ENCODE data around the gene ADGRD2.

The ADGRD2 gene

GRCh38 chr9:124506433-124506832, 56.2 kb downstream of the ADGRD2 start:
- TF ChIP-seq TARDBP (IDR thresholded peaks at IDR 0.05): no peak
- TF ChIP-seq L3MBTL2 (conservative IDR thresholded peaks at IDR 0.05): no peak
- TF ChIP-seq PKNOX1 (IDR thresholded peaks at IDR 0.05): no peak
- no peak for TF ChIP-seq BHLHE40 (IDR thresholded peaks at IDR 0.05; ENCODE audit: borderline replicate concordance)
- TF ChIP-seq SP1 (IDR thresholded peaks at IDR 0.05): no peak
- no peak for TF ChIP-seq NFRKB (IDR thresholded peaks at IDR 0.05)
- TF ChIP-seq LEF1 (IDR thresholded peaks at IDR 0.05; ENCODE audit: borderline replicate concordance): no peak
- TF ChIP-seq ELF4 (IDR thresholded peaks at IDR 0.05): no peak
- TF ChIP-seq HDGF (IDR thresholded peaks at IDR 0.05; ENCODE audit: borderline replicate concordance): no peak
- TF ChIP-seq FOXA1 (IDR thresholded peaks at IDR 0.05): no peak
- no peak for TF ChIP-seq ZNF384 (IDR thresholded peaks at IDR 0.05)
- no peak for TF ChIP-seq SUZ12 (IDR thresholded peaks at IDR 0.05)
- TF ChIP-seq ARNT (IDR thresholded peaks at IDR 0.05): no peak
- no peak for TF ChIP-seq CTBP1 (IDR thresholded peaks at IDR 0.05; ENCODE audit: borderline replicate concordance)
- TF ChIP-seq FOXM1 (IDR thresholded peaks at IDR 0.05; ENCODE audit: borderline replicate concordance): no peak
- TF ChIP-seq FOXK2 (IDR thresholded peaks at IDR 0.05): no peak
- CTCF ChIA-PET: interaction anchor here (0.6 kb wide), 1 partner anchor 24 kb away, joined by 3 read pairs; no protein-coding TSS in a partner anchor
- no peak for DNase-seq (ENCODE audit: extremely low spot score)
- POLR2A ChIA-PET: no interaction called here

- ChIA-PET CTCF (no interaction called here), POLR2A (no interaction called here)
- TF ChIP-seq ZNF384 (IDR thresholded peaks at IDR 0.05) (no peak), BHLHE40 (IDR thresholded peaks at IDR 0.05; ENCODE audit: borderline replicate concordance) (no peak), SUZ12 (IDR thresholded peaks at IDR 0.05) (no peak)
- no peak for DNase-seq (ENCODE audit: extremely low spot score)
Measured at GRCh38 chr9:124506931-124507879, 57.0 kb downstream of the ADGRD2 start, which contains the start of gene NR5A1. TSS of gene NR5A1 (minus strand) at chr9:124507399. CDS start at chr9:124503395, 4,004 bp downstream.

GRCh38 chr9:124507880-124508423, 57.7 kb downstream of the ADGRD2 start:
- ChIA-PET CTCF (interaction anchor here (0.6 kb wide), 1 partner anchor 467 kb away, joined by 4 read pairs; no protein-coding TSS in a partner anchor), POLR2A (no interaction called here)
- no peak for TF ChIP-seq SP1 (IDR thresholded peaks at IDR 0.05)
- DNase-seq (ENCODE audit: extremely low spot score): no peak

- TF ChIP-seq NFRKB (IDR thresholded peaks at IDR 0.05): no peak
- no peak for TF ChIP-seq TARDBP (IDR thresholded peaks at IDR 0.05)
- TF ChIP-seq SUZ12 (IDR thresholded peaks at IDR 0.05): no peak
- no peak for TF ChIP-seq FOXA1 (IDR thresholded peaks at IDR 0.05)
- DNase-seq (ENCODE audit: extremely low spot score): no peak
- CTCF ChIA-PET: no interaction called here
- POLR2A ChIA-PET: no interaction called here
Measured at GRCh38 chr9:124510650-124511425, 60.6 kb downstream of the ADGRD2 start.

GRCh38 chr9:124511426-124511840, 61.2 kb downstream of the ADGRD2 start:
- no peak for TF ChIP-seq HDGF (IDR thresholded peaks at IDR 0.05; ENCODE audit: borderline replicate concordance)
- no peak for TF ChIP-seq LEF1 (IDR thresholded peaks at IDR 0.05; ENCODE audit: borderline replicate concordance)
- TF ChIP-seq L3MBTL2 (conservative IDR thresholded peaks at IDR 0.05): no peak
- no peak for TF ChIP-seq CTBP1 (IDR thresholded peaks at IDR 0.05; ENCODE audit: borderline replicate concordance)
- no peak for TF ChIP-seq TARDBP (IDR thresholded peaks at IDR 0.05)
- no peak for TF ChIP-seq ARNT (IDR thresholded peaks at IDR 0.05)
- no peak for TF ChIP-seq ZNF384 (IDR thresholded peaks at IDR 0.05)
- no peak for TF ChIP-seq PKNOX1 (IDR thresholded peaks at IDR 0.05)
- no peak for TF ChIP-seq SUZ12 (IDR thresholded peaks at IDR 0.05)
- TF ChIP-seq BHLHE40 (IDR thresholded peaks at IDR 0.05; ENCODE audit: borderline replicate concordance): no peak
- no peak for TF ChIP-seq FOXM1 (IDR thresholded peaks at IDR 0.05; ENCODE audit: borderline replicate concordance)
- TF ChIP-seq FOXK2 (IDR thresholded peaks at IDR 0.05): no peak
- no peak for TF ChIP-seq FOXA1 (IDR thresholded peaks at IDR 0.05)
- no peak for TF ChIP-seq ELF4 (IDR thresholded peaks at IDR 0.05)
- TF ChIP-seq SP1 (IDR thresholded peaks at IDR 0.05): no peak
- TF ChIP-seq NFRKB (IDR thresholded peaks at IDR 0.05): no peak
- POLR2A ChIA-PET: no interaction called here
- no peak for DNase-seq (ENCODE audit: extremely low spot score)
- CTCF ChIA-PET: no interaction called here

- no peak for DNase-seq (ENCODE audit: extremely low spot score)
- TF ChIP-seq PKNOX1 (IDR thresholded peaks at IDR 0.05) (no peak), ZNF384 (IDR thresholded peaks at IDR 0.05) (no peak), ARNT (IDR thresholded peaks at IDR 0.05) (no peak), SP1 (IDR thresholded peaks at IDR 0.05) (no peak), LEF1 (IDR thresholded peaks at IDR 0.05; ENCODE audit: borderline replicate concordance) (no peak), ELF4 (IDR thresholded peaks at IDR 0.05) (no peak), NFRKB (IDR thresholded peaks at IDR 0.05) (no peak), HDGF (IDR thresholded peaks at IDR 0.05; ENCODE audit: borderline replicate concordance) (no peak), L3MBTL2 (conservative IDR thresholded peaks at IDR 0.05) (no peak), FOXM1 (IDR thresholded peaks at IDR 0.05; ENCODE audit: borderline replicate concordance) (no peak), CTBP1 (IDR thresholded peaks at IDR 0.05; ENCODE audit: borderline replicate concordance) (no peak), BHLHE40 (IDR thresholded peaks at IDR 0.05; ENCODE audit: borderline replicate concordance) (no peak), FOXK2 (IDR thresholded peaks at IDR 0.05) (no peak), SUZ12 (IDR thresholded peaks at IDR 0.05) (no peak), TARDBP (IDR thresholded peaks at IDR 0.05) (no peak), FOXA1 (IDR thresholded peaks at IDR 0.05) (no peak)
- POLR2A ChIA-PET: no interaction called here
- CTCF ChIA-PET: no interaction called here
Measured at GRCh38 chr9:124511891-124512805, 61.9 kb downstream of the ADGRD2 start.
